Mesendoderm (in vitro differentiated cells): ENCODE data around the gene TMEM219.

Experiments used
- DNase-seq: peaks from one replicate; pipeline ENCODE4 v3.0.0; 2013
- H2AK5ac ChIP-seq: 2 replicates; pipeline ENCODE4 v1.6.1; 2013; ENCODE audit warnings: low read length, inconsistent platforms
- H2BK120ac ChIP-seq: 2 replicates; pipeline ENCODE4 v1.6.1; 2013; ENCODE audit warnings: low read depth, mild to moderate bottlenecking, low read length, moderate library complexity, mixed read lengths
- H2BK15ac ChIP-seq: replicated peaks from 2 replicates; pipeline ENCODE4 v1.6.1; 2013; ENCODE audit warnings: low read depth, mild to moderate bottlenecking, moderate library complexity
- H2BK5ac ChIP-seq: 2 replicates; pipeline ENCODE4 v1.6.1; 2013; ENCODE audit warnings: low read length, inconsistent platforms
- H3K18ac ChIP-seq: 2 replicates; pipeline ENCODE4 v1.6.1; 2013; ENCODE audit warnings: mild to moderate bottlenecking, low read length, mixed read lengths
- H3K23ac ChIP-seq: one replicate; pipeline ENCODE4 v1.6.1; 2013; ENCODE audit warnings: low read length
- H3K27ac ChIP-seq: 2 replicates; pipeline ENCODE4 v1.5.1; 2013; ENCODE audit warnings: low read depth, mild to moderate bottlenecking, inconsistent platforms, low read length, moderate library complexity
- H3K27me3 ChIP-seq: 2 replicates; pipeline ENCODE4 v1.6.1; 2013; ENCODE audit warnings: low read length, control low read depth, mild to moderate bottlenecking, inconsistent platforms; ENCODE audit not compliant: insufficient read depth, poor library complexity
- H3K36me3 ChIP-seq: 2 replicates; pipeline ENCODE4 v1.6.1; 2013; ENCODE audit warnings: low read length, inconsistent platforms; ENCODE audit not compliant: control insufficient read depth, insufficient read depth
- H3K4ac ChIP-seq: one replicate; pipeline ENCODE4 v1.6.1; 2013; ENCODE audit warnings: low read depth, mild to moderate bottlenecking, low read length, moderate library complexity
- H3K4me1 ChIP-seq: 2 replicates; pipeline ENCODE4 v1.6.1; 2013; ENCODE audit warnings: low read depth, low read length, inconsistent platforms; ENCODE audit not compliant: control insufficient read depth
- H3K4me2 ChIP-seq: 2 replicates; pipeline ENCODE4 v1.6.1; 2013; ENCODE audit warnings: low read length
- H3K4me3 ChIP-seq: 2 replicates; pipeline ENCODE4 v1.5.1; 2013; ENCODE audit warnings: mild to moderate bottlenecking, low read length
- H3K56ac ChIP-seq: one replicate; pipeline ENCODE4 v1.6.1; 2013; ENCODE audit warnings: low read length
- H3K79me1 ChIP-seq: 2 replicates; pipeline ENCODE4 v1.6.1; 2013; ENCODE audit warnings: low read length, inconsistent platforms
- H3K79me2 ChIP-seq: 2 replicates; pipeline ENCODE4 v1.6.1; 2013; ENCODE audit warnings: mild to moderate bottlenecking, low read length; ENCODE audit not compliant: control insufficient read depth, insufficient read depth
- H3K9ac ChIP-seq: 2 replicates; pipeline ENCODE4 v1.6.1; 2013; ENCODE audit warnings: low read length, inconsistent platforms
- H4K5ac ChIP-seq: one replicate; pipeline ENCODE4 v1.6.1; 2013; ENCODE audit warnings: low read length
- H4K8ac ChIP-seq: one replicate; pipeline ENCODE4 v1.6.1; 2013; ENCODE audit warnings: low read depth, mild to moderate bottlenecking, control low read depth, low read length, moderate library complexity
- WGBS: extraction: QIAGEN DNeasy Blood & Tissue Kit; methylation state at CpG from one replicate; pipeline ENCODE4 v1.1.7; 2013; ENCODE audit warnings: low lambda C conversion rate, missing lambda C conversion rate; ENCODE audit not compliant: insufficient coverage; ENCODE audit errors: extremely low coverage; 5-methylcytosine and 5-hydroxymethylcytosine counted together

TMEM219 gene

GRCh38 chr16:29974291-29975133 is 12.6 kb downstream of the TMEM219 start:
- peak overlapping the region; percentile 78 for H3K27ac ChIP-seq
- no peak for DNase-seq
- H3K36me3 ChIP-seq = peaks cover 2% of the 10 kb centered on the region

GRCh38 chr16:29975134-29975538 is 13.3 kb downstream of the TMEM219 start:
- Histone ChIP-seq H2BK5ac (no peak overlapping the region), H3K18ac (no peak overlapping the region), H3K27ac (no peak overlapping the region), H3K36me3 (peaks cover 4% of the 10 kb centered on the region), H3K79me2 (peaks cover 28% of the 10 kb centered on the region), H2BK15ac (no peak overlapping the region), H2BK120ac (no peak overlapping the region), H4K5ac (no peak overlapping the region), H3K23ac (no peak overlapping the region), H3K79me1 (peaks cover 27% of the 10 kb centered on the region), H3K4ac (no peak overlapping the region), H4K8ac (no peak overlapping the region), H3K4me1 (peaks cover 12% of the 10 kb centered on the region), H3K4me3 (peak overlapping the region; percentile 88), H3K56ac (peak overlapping the region; percentile 97), H3K27me3 (no peaks in the 10 kb centered on the region), H3K9ac (peak overlapping the region; percentile 90), H2AK5ac (no peak overlapping the region), H3K4me2 (peak overlapping the region; percentile 21)
- DNase-seq = no peak
- no CpG with 5 or more reads among the region's 5 CpGs for WGBS

More at GRCh38 chr16:29974291-29975133, 12.6 kb downstream of the TMEM219 start:
- Histone ChIP-seq H3K56ac (peak overlapping the region; percentile 97), H2BK15ac (no peak overlapping the region), H2BK120ac (no peak overlapping the region), H3K9ac (peak overlapping the region; percentile 90), H4K8ac (no peak overlapping the region), H4K5ac (no peak overlapping the region), H3K27me3 (no peaks in the 10 kb centered on the region), H3K18ac (peak overlapping the region; percentile 35), H3K4me1 (peaks cover 12% of the 10 kb centered on the region), H3K4me2 (peak overlapping the region; percentile 21), H3K23ac (no peak overlapping the region), H3K4me3 (peak overlapping the region; percentile 88), H3K79me2 (peaks cover 28% of the 10 kb centered on the region), H2BK5ac (no peak overlapping the region), H3K79me1 (peaks cover 27% of the 10 kb centered on the region), H3K4ac (peak overlapping the region; percentile 62), H2AK5ac (no peak overlapping the region)
- WGBS = no CpG with 5 or more reads among the region's 31 CpGs

- no peak for DNase-seq
- Histone ChIP-seq H3K9ac (peak overlapping the region; percentile 57), H4K8ac (no peak overlapping the region), H3K4ac (no peak overlapping the region), H3K18ac (no peak overlapping the region), H3K27me3 (no peaks in the 10 kb centered on the region), H3K36me3 (peaks cover 4% of the 10 kb centered on the region), H3K56ac (peak overlapping the region; percentile 51), H3K4me3 (no peak overlapping the region), H4K5ac (no peak overlapping the region), H2BK5ac (no peak overlapping the region), H3K23ac (no peak overlapping the region), H3K79me1 (peaks cover 27% of the 10 kb centered on the region), H2AK5ac (no peak overlapping the region), H3K79me2 (peaks cover 28% of the 10 kb centered on the region), H2BK120ac (no peak overlapping the region), H3K27ac (no peak overlapping the region), H2BK15ac (no peak overlapping the region), H3K4me2 (peak overlapping the region; percentile 36), H3K4me1 (peaks cover 12% of the 10 kb centered on the region)
- WGBS = no CpG with 5 or more reads among the region's 6 CpGs
These were observed 14.1 kb downstream of the TMEM219 start for GRCh38 chr16:29975811-29976511.

DNA sequence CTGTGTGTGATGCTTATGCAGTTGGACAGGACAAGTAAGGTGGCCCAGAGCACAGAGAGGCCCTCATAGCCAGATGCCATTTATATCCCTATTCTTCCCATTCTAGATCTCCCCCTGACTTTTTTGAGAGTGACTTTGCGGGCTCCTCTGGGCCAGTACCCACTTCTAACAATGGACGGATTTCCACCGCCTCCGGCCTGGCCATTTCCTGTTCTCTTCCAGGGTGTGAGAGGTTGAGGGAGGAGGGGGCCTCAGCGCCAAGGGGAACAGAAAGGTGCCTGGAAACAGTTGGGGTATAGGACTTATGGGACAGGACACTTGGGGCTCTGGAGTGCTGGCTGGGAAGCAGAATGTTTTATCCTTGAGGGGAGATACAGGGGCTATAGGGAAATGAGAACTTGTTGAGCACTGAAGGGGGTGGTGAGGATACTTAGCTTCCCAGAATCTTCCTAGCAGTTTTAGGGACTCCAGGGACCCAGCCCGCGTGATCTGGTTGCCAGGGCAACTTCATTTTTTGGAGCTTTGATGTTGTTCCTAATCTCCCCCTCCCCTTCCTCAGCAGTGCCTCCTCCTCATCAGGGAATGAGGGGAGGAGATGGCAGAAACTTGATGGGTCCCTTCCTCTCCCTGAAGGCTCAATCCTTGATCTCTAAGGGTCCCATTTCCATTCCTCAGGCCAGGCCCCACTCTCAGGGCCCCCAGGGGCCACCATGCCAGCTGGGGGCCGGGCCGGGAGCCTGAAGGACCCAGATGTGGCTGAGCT is 15.4 kb downstream of the TMEM219 start:
- H3K27me3 ChIP-seq = no peaks in the 10 kb centered on the region

GRCh38 chr16:29978081-29978480 is 16.2 kb downstream of the TMEM219 start:
- Histone ChIP-seq H3K27ac (no peak overlapping the region), H3K18ac (no peak overlapping the region), H3K79me2 (peaks cover 28% of the 10 kb centered on the region), H3K4me3 (no peak overlapping the region), H3K36me3 (peaks cover 6% of the 10 kb centered on the region), H2BK120ac (no peak overlapping the region), H4K8ac (no peak overlapping the region), H2BK15ac (no peak overlapping the region), H2BK5ac (no peak overlapping the region), H2AK5ac (no peak overlapping the region), H3K9ac (no peak overlapping the region), H3K27me3 (no peaks in the 10 kb centered on the region), H3K56ac (no peak overlapping the region), H3K4me1 (peaks cover 12% of the 10 kb centered on the region), H3K4me2 (no peak overlapping the region), H4K5ac (no peak overlapping the region), H3K4ac (no peak overlapping the region), H3K79me1 (peaks cover 27% of the 10 kb centered on the region), H3K23ac (no peak overlapping the region)
- WGBS = no CpG with 5 or more reads among the region's 9 CpGs
- no peak for DNase-seq

More for the DNA sequence above, 15.4 kb downstream of the TMEM219 start:
- Histone ChIP-seq H4K5ac (no peak overlapping the region), H3K23ac (no peak overlapping the region), H2AK5ac (no peak overlapping the region), H3K27ac (no peak overlapping the region), H2BK120ac (no peak overlapping the region), H2BK5ac (no peak overlapping the region), H3K4ac (no peak overlapping the region), H3K9ac (no peak overlapping the region), H3K79me2 (peaks cover 28% of the 10 kb centered on the region), H3K56ac (no peak overlapping the region), H3K4me1 (peaks cover 12% of the 10 kb centered on the region), H4K8ac (no peak overlapping the region), H3K4me3 (no peak overlapping the region), H3K79me1 (peaks cover 27% of the 10 kb centered on the region), H2BK15ac (no peak overlapping the region), H3K36me3 (peaks cover 4% of the 10 kb centered on the region), H3K18ac (no peak overlapping the region), H3K4me2 (no peak overlapping the region)
- DNase-seq = no peak
- WGBS = no CpG with 5 or more reads among the region's 9 CpGs
